Lower lobe of right lung (tissue), 2 donors: ENCODE results near the gene STEAP3. TPM values are rescaled to one million over a fixed set of nuclear protein-coding genes. Genes with fewer than 3 reads are reported as not detected.
A peak's percentile ranks its signal among the peaks of the same experiment; 100 is the strongest.

Source experiments
- ATAC-seq, 2 donors: fragments of 200-7000 bp; cut with Tn5 transposase; one replicate each; pipeline ENCODE4 v1.9.1; 2020 to 2022; ENCODE audit warnings: mild to moderate bottlenecking in 2 of 2, moderate library complexity in 2 of 2
- DNase-seq: peaks from one replicate; pipeline ENCODE4 v3.0.0-alpha.2; 2020
- H3K27ac ChIP-seq: fragments of 200-600 bp; one replicate; pipeline ENCODE4 v1.8.0; 2022
- H3K27me3 ChIP-seq: fragments of 200-600 bp; one replicate; pipeline ENCODE4 v1.8.0; 2022; ENCODE audit warnings: low read depth
- H3K36me3 ChIP-seq: fragments of 200-600 bp; one replicate; pipeline ENCODE4 v1.8.0; 2022; ENCODE audit warnings: mild to moderate bottlenecking
- H3K4me1 ChIP-seq: fragments of 200-600 bp; one replicate; pipeline ENCODE4 v1.8.0; 2022
- H3K4me3 ChIP-seq: fragments of 200-600 bp; one replicate; pipeline ENCODE4 v1.8.0; 2022; ENCODE audit warnings: mild to moderate bottlenecking
- H3K9me3 ChIP-seq: fragments of 200-600 bp; one replicate; pipeline ENCODE4 v1.8.0; 2022
- intact Hi-C: fragments of 100-400 bp; cut with DNase I; formaldehyde crosslinking; loops from one replicate; pipeline ENCODE4 v1.11.0; 2022
- total RNA-seq: library from RNA; stranded (reverse); fragmentation: NEBNext Ultra II Directional; extraction: Animal tissue kit (Norgen Biotek cat#: 25700); gene quantifications from one replicate; pipeline ENCODE4 v1.2.1, GENCODE V29; 2021
- TF ChIP-seq, protein P1 (sequence below): fragments of 200-600 bp; IDR thresholded peaks from one replicate; pipeline ENCODE4 v1.8.0; 2022; ENCODE audit warnings: antibody characterized with exemption, mild to moderate bottlenecking
- donor health status: DM: no; HTN: yes; CAD: no; lungs with severe emphysema.

Gene STEAP3
- total RNA-seq, 1 donor from 2014 or later, result 18.3 TPM

DNA sequence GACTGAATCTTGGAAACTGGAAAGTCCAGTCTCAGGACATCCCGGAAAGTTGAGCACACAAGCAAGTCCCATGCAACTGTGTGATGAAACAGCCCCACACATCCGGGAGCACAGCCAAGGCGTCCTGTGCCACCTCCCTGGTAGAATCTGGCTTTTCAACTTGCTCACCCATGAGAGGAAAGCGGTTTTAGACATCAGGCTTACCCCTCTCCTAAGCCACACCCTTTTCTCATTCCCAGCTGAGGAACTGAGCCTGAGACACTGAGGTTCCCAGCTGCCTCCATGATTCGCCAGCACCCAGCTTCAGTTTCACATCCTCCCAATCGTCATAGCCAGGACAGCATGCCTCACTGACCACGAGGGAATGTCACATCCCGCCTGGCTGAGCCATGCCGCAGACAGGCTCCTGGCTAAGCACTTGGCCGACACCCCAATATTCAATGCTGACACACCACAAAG is 60.3 kb downstream of the STEAP3 start:
- DNase-seq (peak; percentile 77), ATAC-seq (peak; percentile 85 to 88)
- Histone ChIP-seq H3K4me3 (no peak overlapping the region), H3K27me3 (no peaks in the 10 kb centered on the region), H3K9me3 (no peaks in the 10 kb centered on the region), H3K4me1 (peaks cover 14% of the 10 kb centered on the region), H3K36me3 (no peaks in the 10 kb centered on the region), H3K27ac (peak overlapping the region; percentile 27)
- TF ChIP-seq, protein P1, sequence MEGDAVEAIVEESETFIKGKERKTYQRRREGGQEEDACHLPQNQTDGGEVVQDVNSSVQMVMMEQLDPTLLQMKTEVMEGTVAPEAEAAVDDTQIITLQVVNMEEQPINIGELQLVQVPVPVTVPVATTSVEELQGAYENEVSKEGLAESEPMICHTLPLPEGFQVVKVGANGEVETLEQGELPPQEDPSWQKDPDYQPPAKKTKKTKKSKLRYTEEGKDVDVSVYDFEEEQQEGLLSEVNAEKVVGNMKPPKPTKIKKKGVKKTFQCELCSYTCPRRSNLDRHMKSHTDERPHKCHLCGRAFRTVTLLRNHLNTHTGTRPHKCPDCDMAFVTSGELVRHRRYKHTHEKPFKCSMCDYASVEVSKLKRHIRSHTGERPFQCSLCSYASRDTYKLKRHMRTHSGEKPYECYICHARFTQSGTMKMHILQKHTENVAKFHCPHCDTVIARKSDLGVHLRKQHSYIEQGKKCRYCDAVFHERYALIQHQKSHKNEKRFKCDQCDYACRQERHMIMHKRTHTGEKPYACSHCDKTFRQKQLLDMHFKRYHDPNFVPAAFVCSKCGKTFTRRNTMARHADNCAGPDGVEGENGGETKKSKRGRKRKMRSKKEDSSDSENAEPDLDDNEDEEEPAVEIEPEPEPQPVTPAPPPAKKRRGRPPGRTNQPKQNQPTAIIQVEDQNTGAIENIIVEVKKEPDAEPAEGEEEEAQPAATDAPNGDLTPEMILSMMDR, result no peak
- intact Hi-C loops, result no loop called here

DNA sequence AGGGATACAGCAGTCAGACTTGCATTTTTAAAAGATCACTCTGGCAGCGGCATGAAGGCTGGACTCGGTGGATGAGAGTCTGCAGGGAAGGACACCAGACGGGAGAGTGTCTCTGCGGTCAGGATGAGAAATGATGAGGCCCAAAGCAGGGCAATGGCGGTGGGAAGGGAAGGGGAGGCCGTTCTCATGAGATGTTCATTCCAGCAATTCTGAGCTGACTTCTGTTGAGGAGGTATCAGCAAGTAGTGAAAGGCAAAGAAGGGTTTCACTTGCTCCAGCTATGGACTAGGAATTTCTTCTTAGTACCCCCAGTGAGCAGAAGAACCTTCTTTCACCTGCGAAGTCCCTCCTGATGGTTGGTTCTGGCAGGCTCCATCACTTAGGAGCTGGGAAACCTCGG is 63.0 kb downstream of the STEAP3 start:
- Histone ChIP-seq H3K4me3 (no peak overlapping the region), H3K36me3 (no peaks in the 10 kb centered on the region), H3K27me3 (no peaks in the 10 kb centered on the region), H3K27ac (no peak overlapping the region), H3K9me3 (no peaks in the 10 kb centered on the region), H3K4me1 (peaks cover 14% of the 10 kb centered on the region)
- TF ChIP-seq, protein P1, result no peak
- ATAC-seq (no peak), DNase-seq (no peak)
- intact Hi-C loops, result no loop called here

DNA sequence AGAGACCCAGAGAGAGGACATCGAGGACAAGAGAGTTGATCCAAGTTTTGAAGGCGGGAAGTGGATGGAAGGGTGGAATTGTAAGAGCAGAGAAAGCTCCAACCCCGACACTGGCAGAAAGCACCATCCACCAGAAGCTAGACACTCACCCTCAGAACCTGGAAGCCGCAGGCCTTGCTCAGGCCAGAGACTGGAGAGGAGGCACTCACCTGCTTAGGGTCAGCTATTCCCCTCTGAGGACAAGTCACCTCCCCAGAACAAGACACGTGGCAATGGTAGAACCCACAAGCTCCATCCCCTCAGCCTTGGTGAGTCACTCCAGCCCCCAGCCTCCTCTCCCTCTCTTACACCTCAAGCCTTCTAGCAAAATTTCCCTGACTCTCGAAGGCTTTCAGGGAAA is 64.9 kb downstream of the STEAP3 start:
- no peak overlapping the region for H3K4me3 ChIP-seq
- DNase-seq, result no peak
- H3K27ac ChIP-seq, result no peak overlapping the region
- no peaks in the 10 kb centered on the region for H3K9me3 ChIP-seq
- TF ChIP-seq, protein P1, result no peak
- intact Hi-C loops, result no loop called here
- no peaks in the 10 kb centered on the region for H3K36me3 ChIP-seq
- peaks cover 11% of the 10 kb centered on the region for H3K4me1 ChIP-seq
- H3K27me3 ChIP-seq, result no peaks in the 10 kb centered on the region
- ATAC-seq, result no peak

DNA sequence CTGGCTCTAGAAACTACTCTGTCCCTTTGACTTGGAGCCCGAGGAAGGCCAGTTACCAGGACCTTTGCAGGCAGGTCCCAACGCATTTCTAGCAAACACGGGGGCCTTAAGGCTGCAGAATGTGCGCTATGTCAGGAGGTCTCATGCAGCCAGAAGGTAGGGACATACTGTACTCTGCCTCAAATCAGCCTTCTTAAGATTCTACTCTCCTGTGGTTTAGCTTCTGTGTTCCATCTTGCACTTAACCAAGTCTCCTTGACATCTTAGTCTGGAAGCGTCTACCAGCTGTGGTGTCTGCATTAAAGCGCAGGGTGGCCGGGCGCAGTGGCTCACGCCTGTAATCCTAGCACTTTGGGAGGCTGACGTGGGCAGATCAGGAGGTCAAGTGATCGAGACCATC is 65.5 kb downstream of the STEAP3 start:
- peaks cover 6% of the 10 kb centered on the region for H3K4me1 ChIP-seq
- ATAC-seq (no peak), DNase-seq (no peak)
- no peak overlapping the region for H3K4me3 ChIP-seq
- no peaks in the 10 kb centered on the region for H3K36me3 ChIP-seq
- intact Hi-C loops, result no loop called here
- no peaks in the 10 kb centered on the region for H3K27me3 ChIP-seq
- TF ChIP-seq, protein P1, result no peak
- no peak overlapping the region for H3K27ac ChIP-seq
- H3K9me3 ChIP-seq, result no peaks in the 10 kb centered on the region

DNA sequence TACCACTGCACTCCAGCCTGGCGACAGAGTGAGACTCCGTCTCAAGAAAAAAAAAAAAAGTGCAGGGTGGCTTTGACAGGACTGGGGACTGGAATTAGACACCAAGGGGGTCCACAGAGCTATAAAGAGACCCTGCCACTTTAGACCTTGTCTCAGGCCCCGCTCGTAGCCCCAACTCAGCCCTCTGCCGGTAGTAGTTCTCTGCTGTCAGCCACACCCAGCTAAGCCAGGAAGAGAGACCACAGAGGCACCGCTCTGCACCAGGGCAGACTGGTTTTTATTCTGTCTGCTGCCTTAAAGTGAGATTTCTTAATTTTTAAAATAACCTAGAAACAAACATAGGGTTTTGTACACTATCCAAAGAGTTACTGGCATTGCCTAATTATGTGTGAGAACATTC is 66.0 kb downstream of the STEAP3 start:
- intact Hi-C loops, result no loop called here

More for the DNA sequence above, 66.0 kb downstream of the STEAP3 start:
- H3K9me3 ChIP-seq, result no peaks in the 10 kb centered on the region
- peaks cover 5% of the 10 kb centered on the region for H3K4me1 ChIP-seq
- DNase-seq, result no peak
- peak; percentile 18 to 26 for ATAC-seq
- no peak overlapping the region for H3K4me3 ChIP-seq
- no peaks in the 10 kb centered on the region for H3K36me3 ChIP-seq
- no peak overlapping the region for H3K27ac ChIP-seq
- no peaks in the 10 kb centered on the region for H3K27me3 ChIP-seq
- TF ChIP-seq, protein P1, result no peak
